ENCODE measurements around the gene AMBRA1.

AMBRA1 gene

GRCh38 chr11:46392421-46393230 is 201.2 kb downstream of the AMBRA1 start:
- DNase-seq, result peak; percentile 74

- DNase-seq, result peak; percentile 47
Measured at GRCh38 chr11:46391578-46392420, 202.0 kb downstream of the AMBRA1 start, which contains the start of gene CHRM4. CHRM4 (minus strand) TSS chr11:46391776; CDS start chr11:46386557, 5,219 bp downstream.

- DNase-seq, result no peak
Measured at GRCh38 chr11:46391186-46391577, 202.6 kb downstream of the AMBRA1 start.

GRCh38 chr11:46390331-46391171 is 203.3 kb downstream of the AMBRA1 start:
- no peak for DNase-seq

- DNase-seq, result peak; percentile 61
Measured at GRCh38 chr11:46389450-46390330, 204.1 kb downstream of the AMBRA1 start.

- no peak for DNase-seq
Measured at GRCh38 chr11:46388619-46389449, 205.0 kb downstream of the AMBRA1 start.

- DNase-seq, result no peak
Measured at GRCh38 chr11:46387919-46388618, 205.8 kb downstream of the AMBRA1 start.

GRCh38 chr11:46387456-46387855 is 206.4 kb downstream of the AMBRA1 start:
- no peak for DNase-seq

GRCh38 chr11:46386674-46387073 is 207.1 kb downstream of the AMBRA1 start:
- no peak for DNase-seq

GRCh38 chr11:46386005-46386578 is 207.7 kb downstream of the AMBRA1 start:
- no peak for DNase-seq

- DNase-seq, result no peak
Measured at GRCh38 chr11:46385169-46386004, 208.4 kb downstream of the AMBRA1 start.

- no peak for DNase-seq
Measured at GRCh38 chr11:46383974-46384701, 209.7 kb downstream of the AMBRA1 start.

GRCh38 chr11:46383404-46383758 is 210.4 kb downstream of the AMBRA1 start:
- no peak for DNase-seq

- peak; percentile 53 for DNase-seq
Measured at GRCh38 chr11:46382646-46383403, 211.0 kb downstream of the AMBRA1 start.

GRCh38 chr11:46381819-46382645 is 211.8 kb downstream of the AMBRA1 start:
- no peak for DNase-seq
